Measurements from ENCODE around the gene MCF2L2.

The MCF2L2 gene

DNA sequence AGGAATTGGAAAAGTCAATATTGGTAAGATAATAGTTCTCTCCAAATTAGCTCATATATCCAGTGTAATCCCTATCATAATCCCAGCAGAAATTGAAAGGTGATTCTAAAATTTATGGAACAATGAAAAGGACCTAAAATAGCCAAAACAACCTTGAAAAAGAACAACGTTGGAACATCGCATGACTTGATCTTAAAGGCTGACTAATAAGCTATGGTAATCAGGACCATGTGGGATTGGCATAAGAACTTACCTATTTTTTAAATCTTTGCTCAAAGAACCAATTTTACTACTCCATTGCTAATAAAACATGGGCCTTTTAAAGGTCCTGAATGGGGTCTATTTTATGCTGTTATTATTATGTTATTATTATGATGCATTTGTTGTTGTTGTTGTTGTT is 134.5 kb downstream of the MCF2L2 start:
- no peak for TF ChIP-seq TCF4 (CRISPR knock-in tag; IDR thresholded peaks at IDR 0.05; ENCODE audit: borderline replicate concordance)
- no peak for TF ChIP-seq SNAI2 (CRISPR knock-in tag; IDR thresholded peaks at IDR 0.05)
- TF ChIP-seq, protein P1, sequence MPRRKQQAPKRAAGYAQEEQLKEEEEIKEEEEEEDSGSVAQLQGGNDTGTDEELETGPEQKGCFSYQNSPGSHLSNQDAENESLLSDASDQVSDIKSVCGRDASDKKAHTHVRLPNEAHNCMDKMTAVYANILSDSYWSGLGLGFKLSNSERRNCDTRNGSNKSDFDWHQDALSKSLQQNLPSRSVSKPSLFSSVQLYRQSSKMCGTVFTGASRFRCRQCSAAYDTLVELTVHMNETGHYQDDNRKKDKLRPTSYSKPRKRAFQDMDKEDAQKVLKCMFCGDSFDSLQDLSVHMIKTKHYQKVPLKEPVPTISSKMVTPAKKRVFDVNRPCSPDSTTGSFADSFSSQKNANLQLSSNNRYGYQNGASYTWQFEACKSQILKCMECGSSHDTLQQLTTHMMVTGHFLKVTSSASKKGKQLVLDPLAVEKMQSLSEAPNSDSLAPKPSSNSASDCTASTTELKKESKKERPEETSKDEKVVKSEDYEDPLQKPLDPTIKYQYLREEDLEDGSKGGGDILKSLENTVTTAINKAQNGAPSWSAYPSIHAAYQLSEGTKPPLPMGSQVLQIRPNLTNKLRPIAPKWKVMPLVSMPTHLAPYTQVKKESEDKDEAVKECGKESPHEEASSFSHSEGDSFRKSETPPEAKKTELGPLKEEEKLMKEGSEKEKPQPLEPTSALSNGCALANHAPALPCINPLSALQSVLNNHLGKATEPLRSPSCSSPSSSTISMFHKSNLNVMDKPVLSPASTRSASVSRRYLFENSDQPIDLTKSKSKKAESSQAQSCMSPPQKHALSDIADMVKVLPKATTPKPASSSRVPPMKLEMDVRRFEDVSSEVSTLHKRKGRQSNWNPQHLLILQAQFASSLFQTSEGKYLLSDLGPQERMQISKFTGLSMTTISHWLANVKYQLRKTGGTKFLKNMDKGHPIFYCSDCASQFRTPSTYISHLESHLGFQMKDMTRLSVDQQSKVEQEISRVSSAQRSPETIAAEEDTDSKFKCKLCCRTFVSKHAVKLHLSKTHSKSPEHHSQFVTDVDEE (CRISPR knock-in tag; IDR thresholded peaks at IDR 0.05) = no peak
- no peak for TF ChIP-seq RARB (CRISPR knock-in tag; IDR thresholded peaks at IDR 0.05)
- TF ChIP-seq ESRRG (CRISPR knock-in tag; IDR thresholded peaks at IDR 0.05) = no peak
- TF ChIP-seq PPARA (CRISPR knock-in tag; IDR thresholded peaks at IDR 0.05; ENCODE audit: borderline replicate concordance) = no peak
- no peak for TF ChIP-seq ZC3H10 (CRISPR knock-in tag; IDR thresholded peaks at IDR 0.05)
- no peak for TF ChIP-seq ISL1 (CRISPR knock-in tag; IDR thresholded peaks at IDR 0.05)
- TF ChIP-seq BACH2 (CRISPR knock-in tag; IDR thresholded peaks at IDR 0.05; ENCODE audit: borderline replicate concordance) = no peak
- ATAC-seq = no peak

- no peak for TF ChIP-seq TOX (CRISPR knock-in tag; IDR thresholded peaks at IDR 0.05; ENCODE audit: borderline replicate concordance)
- peak; percentile 29; the same call in 1 of the 2 replicates for TF ChIP-seq ISL1 (CRISPR knock-in tag; IDR thresholded peaks at IDR 0.05)
- no peak; the same call in 2 of the 3 replicates for ATAC-seq
These were observed 136.9 kb downstream of the MCF2L2 start for GRCh38 chr3:183291497-183292031.

DNA sequence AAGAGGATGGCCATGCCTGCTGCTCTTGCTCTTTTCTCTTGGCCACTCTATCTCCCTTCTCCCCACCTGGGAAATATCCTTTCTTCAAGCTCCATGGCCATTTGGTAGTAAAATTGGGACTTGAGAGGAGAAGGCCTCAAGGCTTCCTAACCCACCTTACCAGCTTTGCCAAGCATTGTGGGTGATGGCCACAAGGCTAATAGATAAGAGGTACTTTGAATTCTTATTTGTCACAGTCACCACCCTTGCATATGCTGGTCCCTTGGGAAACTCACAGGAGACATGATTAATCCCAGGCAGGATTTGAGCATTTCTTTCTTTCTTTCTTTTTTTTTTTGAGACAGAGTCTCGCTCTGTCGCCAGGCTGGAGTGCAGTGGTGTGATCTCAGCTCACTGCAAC is 138.2 kb downstream of the MCF2L2 start:
- no peak for ATAC-seq
- TF ChIP-seq, protein P1 (CRISPR knock-in tag; IDR thresholded peaks at IDR 0.05) = no peak
- TF ChIP-seq TOX (CRISPR knock-in tag; IDR thresholded peaks at IDR 0.05; ENCODE audit: borderline replicate concordance) (no peak), GLIS3 (CRISPR knock-in tag; IDR thresholded peaks at IDR 0.05) (no peak), ISL1 (CRISPR knock-in tag; IDR thresholded peaks at IDR 0.05) (no peak), RARB (CRISPR knock-in tag; IDR thresholded peaks at IDR 0.05) (no peak), OSR1 (CRISPR knock-in tag; IDR thresholded peaks at IDR 0.05) (no peak), PATZ1 (CRISPR knock-in tag; IDR thresholded peaks at IDR 0.05; ENCODE audit: borderline replicate concordance) (no peak), ZNF565 (CRISPR knock-in tag; conservative IDR thresholded peaks at IDR 0.05; ENCODE audit: low read depth) (no peak), SNAI2 (CRISPR knock-in tag; IDR thresholded peaks at IDR 0.05) (no peak), ZFP3 (CRISPR knock-in tag; IDR thresholded peaks at IDR 0.05) (no peak), ESRRG (CRISPR knock-in tag; IDR thresholded peaks at IDR 0.05) (no peak), TCF4 (CRISPR knock-in tag; IDR thresholded peaks at IDR 0.05; ENCODE audit: borderline replicate concordance) (no peak), CREB5 (CRISPR knock-in tag; IDR thresholded peaks at IDR 0.05; ENCODE audit: low read depth) (no peak)
- TF ChIP-seq, protein P2, sequence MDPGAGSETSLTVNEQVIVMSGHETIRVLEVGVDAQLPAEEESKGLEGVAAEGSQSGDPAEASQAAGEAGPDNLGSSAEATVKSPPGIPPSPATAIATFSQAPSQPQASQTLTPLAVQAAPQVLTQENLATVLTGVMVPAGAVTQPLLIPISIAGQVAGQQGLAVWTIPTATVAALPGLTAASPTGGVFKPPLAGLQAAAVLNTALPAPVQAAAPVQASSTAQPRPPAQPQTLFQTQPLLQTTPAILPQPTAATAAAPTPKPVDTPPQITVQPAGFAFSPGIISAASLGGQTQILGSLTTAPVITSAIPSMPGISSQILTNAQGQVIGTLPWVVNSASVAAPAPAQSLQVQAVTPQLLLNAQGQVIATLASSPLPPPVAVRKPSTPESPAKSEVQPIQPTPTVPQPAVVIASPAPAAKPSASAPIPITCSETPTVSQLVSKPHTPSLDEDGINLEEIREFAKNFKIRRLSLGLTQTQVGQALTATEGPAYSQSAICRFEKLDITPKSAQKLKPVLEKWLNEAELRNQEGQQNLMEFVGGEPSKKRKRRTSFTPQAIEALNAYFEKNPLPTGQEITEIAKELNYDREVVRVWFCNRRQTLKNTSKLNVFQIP (CRISPR knock-in tag; IDR thresholded peaks at IDR 0.05; ENCODE audit: borderline replicate concordance, low read depth) = no peak
- TF ChIP-seq, protein P3, sequence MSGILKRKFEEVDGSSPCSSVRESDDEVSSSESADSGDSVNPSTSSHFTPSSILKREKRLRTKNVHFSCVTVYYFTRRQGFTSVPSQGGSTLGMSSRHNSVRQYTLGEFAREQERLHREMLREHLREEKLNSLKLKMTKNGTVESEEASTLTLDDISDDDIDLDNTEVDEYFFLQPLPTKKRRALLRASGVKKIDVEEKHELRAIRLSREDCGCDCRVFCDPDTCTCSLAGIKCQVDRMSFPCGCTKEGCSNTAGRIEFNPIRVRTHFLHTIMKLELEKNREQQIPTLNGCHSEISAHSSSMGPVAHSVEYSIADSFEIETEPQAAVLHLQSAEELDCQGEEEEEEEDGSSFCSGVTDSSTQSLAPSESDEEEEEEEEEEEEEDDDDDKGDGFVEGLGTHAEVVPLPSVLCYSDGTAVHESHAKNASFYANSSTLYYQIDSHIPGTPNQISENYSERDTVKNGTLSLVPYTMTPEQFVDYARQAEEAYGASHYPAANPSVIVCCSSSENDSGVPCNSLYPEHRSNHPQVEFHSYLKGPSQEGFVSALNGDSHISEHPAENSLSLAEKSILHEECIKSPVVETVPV (CRISPR knock-in tag; IDR thresholded peaks at IDR 0.05) = no peak

Data from SK-N-SH treated with all-trans-retinoic acid at 6 μM for 48 hours (cell line).